H1 (cell line): ENCODE measurements around the gene CAPN8. TPM values are rescaled to one million over a fixed set of nuclear protein-coding genes. Genes with fewer than 3 reads are reported as not detected.

Source experiments
- CTCF ChIA-PET: fragments of 300-600 bp; sonication (Branson Sonifier 250); formaldehyde crosslinking; loops from one replicate; lab custom pipeline; 2021; ENCODE audit not compliant: partially characterized antibody; lab: Charles Lee
- POLR2A ChIA-PET: fragments of 300-600 bp; sonication (Branson Sonifier 250); formaldehyde crosslinking; loops from one replicate; lab custom pipeline; 2021; ENCODE audit warnings: inconsistent platforms; ENCODE audit not compliant: partially characterized antibody; lab: Charles Lee
- DNase-seq, 2 experiments: peaks; one replicate each; pipeline versions ENCODE4 v3.0.0 to v3.0.0-alpha.2; 2010 to 2022; ENCODE audit warnings: low spot score in 2 of 2, low read depth in 1 of 2, mixed read lengths in 1 of 2
- FAIRE-seq: peaks from 2 replicates; lab custom pipeline; 2011; peaks lifted over from hg19 to GRCh38; lab: Jason Lieb, UNC
- H2AFZ ChIP-seq: 2 replicates; pipeline ENCODE4 v1.8.1; 2012; ENCODE audit warnings: low read length, inconsistent platforms
- H2AK5ac ChIP-seq: 2 replicates; pipeline ENCODE4 v1.6.1; 2013; ENCODE audit warnings: low read depth, low read length
- H2BK120ac ChIP-seq: replicated peaks from 2 replicates; pipeline ENCODE3; 2013; ENCODE audit warnings: low read depth, low read length, inconsistent platforms
- H2BK12ac ChIP-seq: 2 replicates; pipeline ENCODE4 v1.6.1; 2013; ENCODE audit warnings: low read depth, low read length
- H2BK15ac ChIP-seq: 2 replicates; pipeline ENCODE4 v1.6.1; 2013; ENCODE audit warnings: low read length
- H2BK20ac ChIP-seq: 2 replicates; pipeline ENCODE4 v1.6.1; 2013; ENCODE audit warnings: low read length
- H2BK5ac ChIP-seq: 2 replicates; pipeline ENCODE4 v1.6.1; 2013; ENCODE audit warnings: low read depth, low read length
- H3K14ac ChIP-seq: 2 replicates; pipeline ENCODE4 v1.6.1; 2013; ENCODE audit warnings: inconsistent platforms; ENCODE audit not compliant: insufficient read length
- H3K18ac ChIP-seq: 2 replicates; pipeline ENCODE4 v1.6.1; 2013; ENCODE audit warnings: low read length; ENCODE audit errors: extremely low read depth
- H3K23ac ChIP-seq: 2 replicates; pipeline ENCODE4 v1.6.1; 2013; ENCODE audit warnings: inconsistent platforms; ENCODE audit not compliant: insufficient read length
- H3K23me2 ChIP-seq: 2 replicates; pipeline ENCODE4 v1.6.1; 2013; ENCODE audit warnings: low read depth, low read length
- H3K27ac ChIP-seq: 2 replicates; pipeline ENCODE4 v1.6.1; 2011; ENCODE audit warnings: low read depth, low read length, inconsistent platforms
- H3K27me3 ChIP-seq, 4 experiments: replicated peaks in 1 of 4; 1 replicate in 1 of 4; 2 replicates in 3 of 4; pipeline versions ENCODE4 v1.6.1 to v1.8.1; 2011 to 2013; ENCODE audit warnings: low read length in 3 of 4, mild to moderate bottlenecking in 3 of 4, inconsistent platforms in 2 of 4, mixed read lengths in 2 of 4, moderate library complexity in 1 of 4; ENCODE audit not compliant: control insufficient read depth in 3 of 4, insufficient read depth in 3 of 4; ENCODE audit errors: extremely low read depth in 1 of 4
- H3K36me3 ChIP-seq, 4 experiments: 2 replicates each; pipeline versions ENCODE4 v1.6.1 to v1.8.1; 2011 to 2013; ENCODE audit warnings: mild to moderate bottlenecking in 4 of 4, low read length in 3 of 4, moderate library complexity in 2 of 4, control low read depth in 1 of 4, inconsistent platforms in 1 of 4; ENCODE audit not compliant: insufficient read depth in 4 of 4, control insufficient read depth in 2 of 4
- H3K4ac ChIP-seq: replicated peaks from 2 replicates; pipeline ENCODE3; 2013; ENCODE audit warnings: low read length, low read depth, mixed read lengths, inconsistent platforms; ENCODE audit not compliant: insufficient read length
- H3K4me1 ChIP-seq, 4 experiments: replicated peaks in 1 of 4; 1 replicate in 1 of 4; 2 replicates in 3 of 4; pipeline versions ENCODE4 v1.6.1 to v1.8.1; 2011 to 2013; ENCODE audit warnings: low read length in 3 of 4, inconsistent platforms in 2 of 4, mixed read lengths in 1 of 4; ENCODE audit not compliant: insufficient read depth in 4 of 4, control insufficient read depth in 3 of 4
- H3K4me2 ChIP-seq, 2 experiments: 2 replicates each; pipeline versions ENCODE4 v1.6.1 to v1.8.1; 2011 to 2013; ENCODE audit warnings: low read depth in 2 of 2, low read length in 2 of 2, control low read depth in 1 of 2, inconsistent platforms in 1 of 2, mild to moderate bottlenecking in 1 of 2; ENCODE audit not compliant: insufficient read depth in 1 of 2
- H3K4me3 ChIP-seq, 4 experiments: fragments of 200-600, 300-600 bp in 1 of 4; sonication (generic), shearing (Covaris generic), sonication (Bioruptor Twin) in 1 of 4; 2 replicates each; pipeline versions ENCODE4 v1.5.1 to v1.8.1; 2011 to 2016; ENCODE audit warnings: low read length in 4 of 4, low read depth in 3 of 4, control low read depth in 2 of 4, inconsistent platforms in 2 of 4, mild to moderate bottlenecking in 2 of 4, mixed read lengths in 1 of 4, moderate library complexity in 1 of 4; ENCODE audit not compliant: insufficient read depth in 2 of 4; ENCODE audit errors: extremely low read depth in 1 of 4
- H3K56ac ChIP-seq: replicated peaks from 2 replicates; pipeline ENCODE3; 2013; ENCODE audit warnings: low read depth, mild to moderate bottlenecking, mixed read lengths, low read length, inconsistent platforms; ENCODE audit not compliant: insufficient read length
- H3K79me1 ChIP-seq: 2 replicates; pipeline ENCODE4 v1.6.1; 2013; ENCODE audit warnings: low read depth, low read length, control low read depth
- H3K79me2 ChIP-seq, 2 experiments: 2 replicates each; pipeline versions ENCODE4 v1.6.1 to v1.8.1; 2012 to 2013; ENCODE audit warnings: low read length in 2 of 2, mild to moderate bottlenecking in 2 of 2, inconsistent platforms in 1 of 2; ENCODE audit not compliant: insufficient read depth in 2 of 2, control insufficient read depth in 1 of 2
- H3K9ac ChIP-seq, 4 experiments: replicated peaks in 1 of 4; 1 replicate in 1 of 4; 2 replicates in 3 of 4; pipeline versions ENCODE4 v1.6.1 to v1.8.1; 2011 to 2013; ENCODE audit warnings: low read depth in 3 of 4, low read length in 3 of 4, control low read depth in 2 of 4, mild to moderate bottlenecking in 2 of 4, moderate library complexity in 2 of 4, inconsistent platforms in 1 of 4; ENCODE audit errors: extremely low read depth in 1 of 4
- H3K9me3 ChIP-seq, 2 experiments: 2 replicates each; pipeline versions ENCODE4 v1.6.1 to v1.8.1; 2012 to 2013; ENCODE audit warnings: mild to moderate bottlenecking in 2 of 2, moderate library complexity in 2 of 2, control low read depth in 1 of 2, inconsistent platforms in 1 of 2, low read depth in 1 of 2, low read length in 1 of 2, mixed read lengths in 1 of 2; ENCODE audit not compliant: insufficient read depth in 2 of 2
- H4K20me1 ChIP-seq, 2 experiments: replicated peaks in 1 of 2; 2 replicates each; pipeline versions ENCODE3 to v1.8.1; 2011 to 2013; ENCODE audit warnings: inconsistent platforms in 2 of 2, low read length in 2 of 2, mild to moderate bottlenecking in 1 of 2; ENCODE audit not compliant: insufficient read depth in 2 of 2, control insufficient read depth in 1 of 2
- H4K5ac ChIP-seq: 2 replicates; pipeline ENCODE4 v1.6.1; 2013; ENCODE audit warnings: low read length, low read depth, mixed read lengths, inconsistent platforms; ENCODE audit not compliant: insufficient read length
- H4K8ac ChIP-seq: 2 replicates; pipeline ENCODE4 v1.8.0; 2013; ENCODE audit warnings: mild to moderate bottlenecking, moderate library complexity, low read length, inconsistent platforms; ENCODE audit not compliant: insufficient read depth; ENCODE audit errors: extremely low read depth
- H4K91ac ChIP-seq: replicated peaks from 2 replicates; pipeline ENCODE3; 2013; ENCODE audit warnings: low read length, mixed read lengths, inconsistent platforms; ENCODE audit not compliant: insufficient read length
- ASH2L ChIP-seq: fragments of 200-600, 300-600 bp; sonication (generic); IDR thresholded peaks from one replicate; pipeline ENCODE4 v1.7.1; 2017; ENCODE audit warnings: low read length
- CTBP2 ChIP-seq: IDR thresholded peaks from 2 replicates; pipeline ENCODE4 v1.7.0; 2011; ENCODE audit warnings: borderline replicate concordance, mild to moderate bottlenecking, moderate library complexity, mixed read lengths, low read length; ENCODE audit not compliant: insufficient read depth, insufficient read length
- EGR1 ChIP-seq: IDR thresholded peaks from 2 replicates; pipeline ENCODE4 v1.6.1; 2011; ENCODE audit warnings: low read depth, low read length, borderline replicate concordance
- HDAC6 ChIP-seq: IDR thresholded peaks from one replicate; pipeline ENCODE4 v1.7.1; 2012; ENCODE audit warnings: low read depth, mild to moderate bottlenecking, inconsistent platforms, low read length, moderate library complexity
- POLR2AphosphoS5 ChIP-seq: IDR thresholded peaks from 2 replicates; pipeline ENCODE4 v1.6.1; 2011; ENCODE audit warnings: low read depth, low read length
- POU5F1 ChIP-seq: IDR thresholded peaks from 2 replicates; pipeline ENCODE4 v1.6.1; 2011; ENCODE audit warnings: low read depth, mild to moderate bottlenecking, low read length, moderate library complexity
- RNF2 ChIP-seq: fragments of 200-900, 300-1000 bp; sonication (generic); IDR thresholded peaks from 2 replicates; pipeline ENCODE4 v1.7.1; 2016; ENCODE audit warnings: borderline replicate concordance, low read depth, mild to moderate bottlenecking, antibody characterized with exemption, low read length; ENCODE audit not compliant: poor library complexity, severe bottlenecking; ENCODE audit errors: missing control alignments
- SIN3A ChIP-seq, 2 experiments: IDR thresholded peaks in 1 of 2; conservative IDR thresholded peaks in 1 of 2; 2 replicates each; pipeline ENCODE4 v1.6.1; 2011 to 2012; ENCODE audit warnings: low read length in 2 of 2, improper control_type of control experiment in 1 of 2, low read depth in 1 of 2, mild to moderate bottlenecking in 1 of 2
- SP1 ChIP-seq: IDR thresholded peaks from 2 replicates; pipeline ENCODE4 v1.6.1; 2011; ENCODE audit warnings: low read depth, low read length
- SRF ChIP-seq: IDR thresholded peaks from 2 replicates; pipeline ENCODE4 v1.6.1; 2011; ENCODE audit warnings: mild to moderate bottlenecking, low read depth, low read length, moderate library complexity
- SUZ12 ChIP-seq: fragments of 200-600 bp; sonication (generic); IDR thresholded peaks from 2 replicates; pipeline ENCODE4 v1.6.1; 2012; ENCODE audit warnings: mild to moderate bottlenecking, inconsistent platforms, low read length, moderate library complexity, mixed read lengths
- TAF1 ChIP-seq: IDR thresholded peaks from 2 replicates; pipeline ENCODE4 v1.6.1; 2011; ENCODE audit warnings: mild to moderate bottlenecking, low read depth, low read length
- WGBS, 2 experiments: shearing (Covaris generic) in 1 of 2; methylation state at CpG; one replicate each; pipeline versions ENCODE4 v1.1.6 to v1.1.7; 2013 to 2015; ENCODE audit warnings: low lambda C conversion rate in 2 of 2, mixed read lengths in 2 of 2, inconsistent platforms in 1 of 2, low coverage in 1 of 2, missing lambda C conversion rate in 1 of 2; ENCODE audit not compliant: insufficient replicate concordance in 2 of 2, insufficient coverage in 1 of 2, insufficient read length in 1 of 2; ENCODE audit errors: extremely low coverage in 1 of 2, missing lambda C conversion rate in 1 of 2; 5-methylcytosine and 5-hydroxymethylcytosine counted together
- polyA plus RNA-seq, 7 experiments: library from polyadenylated mRNA; depleted of rRNA in 3 of 7; stranded (reverse) in 5 of 7; unstranded in 2 of 7; fragments of >200 nt in 5 of 7; fragments of 200-250 nt in 2 of 7; gene quantifications; 1 replicate in 5 of 7; 2 replicates in 1 of 7; 4 replicates in 1 of 7; pipeline versions ENCODE4 v1.2.1 to v1.2.3, GENCODE V29; 2011 to 2013; ENCODE audit warnings: missing spikeins in 2 of 7, mixed read lengths in 2 of 7
- total RNA-seq: library from RNA; stranded (reverse); fragmentation: NEBNext Ultra II Directional; extraction: Animal tissue kit (Norgen Biotek cat#: 25700); gene quantifications from 2 replicates; pipeline ENCODE4 v1.2.1, GENCODE V29; 2021
- TF ChIP-seq, protein P1 (sequence below): IDR thresholded peaks from 2 replicates; pipeline ENCODE4 v1.6.1; 2011; ENCODE audit warnings: low read depth, mild to moderate bottlenecking, low read length; ENCODE audit not compliant: insufficient read depth

Gene CAPN8
- total and polyA plus RNA-seq, 2 of the 8 experiments (the other 6 are each of a cell fraction or from before 2014, with no cell fraction given): 0.20 to 0.26 TPM

DNA sequence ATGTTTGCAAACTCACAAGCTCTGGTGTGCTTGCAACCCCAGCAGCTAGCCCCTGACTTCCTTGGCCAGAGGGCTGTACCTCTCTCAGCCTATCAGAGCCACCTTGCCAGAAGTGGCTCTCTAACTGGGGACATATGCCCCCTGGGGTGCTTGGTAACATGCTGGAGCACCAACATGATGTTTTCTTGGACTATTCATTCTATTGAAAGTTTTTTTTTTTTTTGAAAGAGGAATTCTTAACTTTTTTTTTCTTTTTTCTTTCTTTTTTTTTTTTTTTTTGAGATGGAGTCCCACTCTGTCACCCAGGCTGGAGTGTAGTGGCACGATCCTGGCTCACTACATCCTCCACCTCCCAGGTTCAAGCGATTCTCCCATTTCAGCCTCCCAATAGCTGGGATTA, 14.7 kb upstream of the CAPN8 start:
- H4K8ac ChIP-seq: no peak overlapping the region
- no peak overlapping the region for H3K4me3 ChIP-seq
- H3K18ac ChIP-seq: no peak overlapping the region
- H3K23ac ChIP-seq: no peak overlapping the region
- 0 out of 4 replicates have a peak, but pooled peaks cover 0 to 4% of the 10 kb centered on the region in 2 experiments for H3K9me3 ChIP-seq
- no peaks in the 10 kb centered on the region for H3K79me1 ChIP-seq
- no peak overlapping the region for H4K91ac ChIP-seq
- no peaks in the 10 kb centered on the region for H3K79me2 ChIP-seq
- H4K5ac ChIP-seq: no peak overlapping the region
- H2AFZ ChIP-seq: no peak overlapping the region
- no peaks in the 10 kb centered on the region for H3K4me1 ChIP-seq
- no peak overlapping the region for H3K14ac ChIP-seq
- POLR2A ChIA-PET: interaction anchor here (1.0 kb wide), 1 partner anchor 9 kb away, joined by 3 read pairs; no protein-coding TSS in a partner anchor
- no peaks in the 10 kb centered on the region for H4K20me1 ChIP-seq
- DNase-seq (no peak), FAIRE-seq (no peak)
- CTCF ChIA-PET: interaction anchor here (0.9 to 2.9 kb wide), 13 partner anchors 9 to 550 kb away, joined by 3 to 14 read pairs (median 5); no protein-coding TSS in a partner anchor
- H3K56ac ChIP-seq: no peak overlapping the region
- no peaks in the 10 kb centered on the region for H3K23me2 ChIP-seq
- H2BK20ac ChIP-seq: no peak overlapping the region
- H3K27me3 ChIP-seq: no peaks in the 10 kb centered on the region
- H2BK120ac ChIP-seq: no peak overlapping the region
- no peak overlapping the region for H2BK12ac ChIP-seq
- no peaks in the 10 kb centered on the region for H3K36me3 ChIP-seq
- H3K4ac ChIP-seq: no peak overlapping the region
- WGBS, 2 experiments: no CpG with 5 or more reads among the region's 2 CpGs
- no peak overlapping the region for H2BK5ac ChIP-seq
- no peak overlapping the region for H3K4me2 ChIP-seq
- no peak overlapping the region for H3K27ac ChIP-seq
- H3K9ac ChIP-seq: no peak overlapping the region; a peak in 1 of 7 replicates
- H2AK5ac ChIP-seq: no peak overlapping the region
- H2BK15ac ChIP-seq: no peak overlapping the region
- TF ChIP-seq EGR1 (no peak), HDAC6 (no peak), SRF (no peak), SIN3A (conservative IDR thresholded peaks at IDR 0.05 in 1 of 2, IDR thresholded peaks at IDR 0.05 in 1 of 2; ENCODE audit: low read depth in 1 of 2, low read length in 2 of 2) (no peak), POU5F1 (no peak), SP1 (no peak), TAF1 (no peak), CTBP2 (no peak), POLR2AphosphoS5 (no peak), SUZ12 (no peak), RNF2 (no peak), ASH2L (no peak)
- TF ChIP-seq, protein P1, sequence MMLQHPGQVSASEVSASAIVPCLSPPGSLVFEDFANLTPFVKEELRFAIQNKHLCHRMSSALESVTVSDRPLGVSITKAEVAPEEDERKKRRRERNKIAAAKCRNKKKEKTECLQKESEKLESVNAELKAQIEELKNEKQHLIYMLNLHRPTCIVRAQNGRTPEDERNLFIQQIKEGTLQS: no peak
